GM10248 (cell line): ENCODE measurements around the gene CFAP97.
"Not testable (repeated sequence)": the region's sequence is repeated elsewhere in the genome, so short reads cannot be mapped to it uniquely, and the experiment has no call there.

Source experiments
- CTCF ChIA-PET: fragments of 300-600 bp; sonication (Branson Sonifier 250); formaldehyde crosslinking; extraction: SDS; loops from one replicate; lab custom pipeline; 2021; ENCODE audit warnings: antibody characterized with exemption; lab: Yijun Ruan, JAX
- POLR2A ChIA-PET: fragments of 350-650 bp; sonication (Branson Sonifier 250); formaldehyde crosslinking; extraction: SDS; loops from one replicate; lab custom pipeline; 2020; ENCODE audit warnings: antibody characterized with exemption; lab: Yijun Ruan, JAX
- DNase-seq: peaks from one replicate; pipeline ENCODE4 v3.0.0; 2012; ENCODE audit errors: extremely low spot score
- CTCF ChIP-seq: IDR thresholded peaks from 2 replicates; pipeline ENCODE4 v1.5.1; 2012; ENCODE audit warnings: mild to moderate bottlenecking, low read depth; ENCODE audit errors: extremely low read depth, missing control alignments, control extremely low read depth

The CFAP97 gene

GRCh38 chr4:185205697-185206342, 2.0 kb upstream of the CFAP97 start:
- no peak for TF ChIP-seq CTCF
- POLR2A ChIA-PET = no interaction called here

GRCh38 chr4:185205073-185205472, 1.3 kb upstream of the CFAP97 start:
- POLR2A ChIA-PET, DNase-seq: not testable (repeated sequence)
- CTCF ChIA-PET = interaction anchor here (1.4 kb wide), 1 partner anchor 21 kb away, joined by 4 read pairs; no protein-coding TSS in a partner anchor

More at GRCh38 chr4:185205697-185206342, 2.0 kb upstream of the CFAP97 start:
- CTCF ChIA-PET = no interaction called here
- DNase-seq = no peak

GRCh38 chr4:185204238-185204910, 574 bp upstream of the CFAP97 start:
- ChIA-PET POLR2A (no interaction called here), CTCF (interaction anchor here (1.4 kb wide), 1 partner anchor 20 kb away, joined by 4 read pairs; no protein-coding TSS in a partner anchor)
- no peak for DNase-seq
- TF ChIP-seq CTCF = no peak

GRCh38 chr4:185202984-185203485, 765 bp downstream of the CFAP97 start:
- ChIA-PET POLR2A (no interaction called here), CTCF (no interaction called here)
- TF ChIP-seq CTCF = no peak
- no peak for DNase-seq

GRCh38 chr4:185201977-185202962, 1.5 kb downstream of the CFAP97 start:
- no peak for TF ChIP-seq CTCF
- no peak for DNase-seq
- ChIA-PET POLR2A (interaction anchor here (0.6 to 1.0 kb wide), 2 partner anchors 59 to 95 kb away, joined by 3 read pairs; partner anchors contain the start of gene SLC25A4), CTCF (interaction anchor here (7.3 kb wide), 1 partner anchor 17 kb away, joined by 70 read pairs; no protein-coding TSS in a partner anchor)

- not testable (repeated sequence) for DNase-seq
- ChIA-PET CTCF (interaction anchor here (0.9 to 7.3 kb wide), 3 partner anchors 11 to 23 kb away, joined by 3 to 70 read pairs (median 12); partner anchors contain the start of gene SNX25), POLR2A (interaction anchor here (0.8 kb wide), 1 partner anchor 15 kb away, joined by 4 read pairs; no protein-coding TSS in a partner anchor)
Measured at GRCh38 chr4:185198189-185198588, 5.6 kb downstream of the CFAP97 start.

- DNase-seq = no peak
- POLR2A ChIA-PET = interaction anchor here (1.3 kb wide), 1 partner anchor 53 kb away, joined by 5 read pairs; the partner anchor contains the start of gene SLC25A4
- TF ChIP-seq CTCF = no peak
- CTCF ChIA-PET = interaction anchor here (1.2 to 7.3 kb wide), 4 partner anchors 11 to 21 kb away, joined by 3 to 70 read pairs (median 8); partner anchors contain the start of gene SNX25
Measured at GRCh38 chr4:185196437-185196836, 7.4 kb downstream of the CFAP97 start.
